Mesothelial cell of epicardium (in vitro differentiated cells): Measurements from ENCODE around the gene RFC3. TPM values are rescaled to one million over a fixed set of nuclear protein-coding genes. Genes with fewer than 3 reads are reported as not detected.

Experiments
- DNase-seq, 2 experiments: peaks; one replicate each; pipeline ENCODE4 v3.0.0; 2021; ENCODE audit warnings: low spot score in 2 of 2; ENCODE audit not compliant: unreplicated experiment in 2 of 2
- H3K27ac Mint-ChIP-seq: 2 replicates; pipeline ENCODE4 v1.8.0; 2021; ENCODE audit warnings: mixed read lengths
- H3K27me3 Mint-ChIP-seq: 2 replicates; pipeline ENCODE4 v1.8.0; 2021; ENCODE audit warnings: low read depth, mixed read lengths
- H3K36me3 Mint-ChIP-seq: 2 replicates; pipeline ENCODE4 v1.8.0; 2021; ENCODE audit warnings: mixed read lengths
- H3K4me1 Mint-ChIP-seq: 2 replicates; pipeline ENCODE4 v1.8.0; 2021; ENCODE audit warnings: mixed read lengths
- H3K4me3 Mint-ChIP-seq: 2 replicates; pipeline ENCODE4 v1.8.0; 2021; ENCODE audit warnings: mild to moderate bottlenecking, moderate library complexity, mixed read lengths
- H3K9me3 Mint-ChIP-seq: 2 replicates; pipeline ENCODE4 v1.8.0; 2021; ENCODE audit warnings: mixed read lengths
- CTCF ChIP-seq: fragments of 200-600 bp; sonication (generic); IDR thresholded peaks from one replicate; pipeline ENCODE4 v1.5.0; 2021; ENCODE audit warnings: antibody characterized with exemption; ENCODE audit not compliant: unreplicated experiment
- total RNA-seq: library from RNA; stranded (reverse); gene quantifications from 3 replicates; pipeline ENCODE4 v1.2.1, GENCODE V29; 2021

RFC3 gene
- total RNA-seq, 1 donor from 2014 or later, result 20.4 TPM

GRCh38 chr13:33884531-33885220, 66.7 kb downstream of the RFC3 start:
- Mint-ChIP-seq H3K9me3 (peaks cover 6% of the 10 kb centered on the region), H3K27me3 (no peaks in the 10 kb centered on the region), H3K4me3 (no peak overlapping the region), H3K36me3 (no peaks in the 10 kb centered on the region), H3K27ac (no peak overlapping the region), H3K4me1 (no peaks in the 10 kb centered on the region)
- no peak for DNase-seq
- TF ChIP-seq CTCF, result no peak
